NCI-H2029 (cell line): Measurements from ENCODE around the gene ALX4.

Experiments used
- DNase-seq: peaks from one replicate; lab custom pipeline; 2025; lab: John Stamatoyannopoulos, UW

The ALX4 gene

GRCh38 chr11:44267750-44268613 lies 42.0 kb downstream of the ALX4 start:
- DNase-seq, result no peak

GRCh38 chr11:44267006-44267749 lies 42.8 kb downstream of the ALX4 start:
- DNase-seq, result no peak

GRCh38 chr11:44266056-44266780 lies 43.7 kb downstream of the ALX4 start:
- no peak for DNase-seq

- DNase-seq, result no peak
Observed at GRCh38 chr11:44264761-44265160, 45.2 kb downstream of the ALX4 start.

GRCh38 chr11:44264438-44264749 lies 45.5 kb downstream of the ALX4 start:
- DNase-seq, result no peak

- no peak for DNase-seq
Observed at GRCh38 chr11:44263738-44264437, 46.1 kb downstream of the ALX4 start.

GRCh38 chr11:44261800-44262591 lies 47.9 kb downstream of the ALX4 start:
- no peak for DNase-seq

GRCh38 chr11:44260081-44260480 lies 49.9 kb downstream of the ALX4 start:
- no peak for DNase-seq

GRCh38 chr11:44258839-44259420 lies 51.0 kb downstream of the ALX4 start:
- DNase-seq, result no peak

- DNase-seq, result no peak
Observed at GRCh38 chr11:44258190-44258489, 51.8 kb downstream of the ALX4 start.

- no peak for DNase-seq
Observed at GRCh38 chr11:44257338-44258189, 52.4 kb downstream of the ALX4 start.

- peak; percentile 3 for DNase-seq
Observed at GRCh38 chr11:44256673-44257291, 53.2 kb downstream of the ALX4 start.

GRCh38 chr11:44255406-44256071 lies 54.4 kb downstream of the ALX4 start:
- DNase-seq, result no peak

- DNase-seq, result no peak
Observed at GRCh38 chr11:44252999-44253602, 56.8 kb downstream of the ALX4 start.

- no peak for DNase-seq
Observed at GRCh38 chr11:44250421-44250820, 59.5 kb downstream of the ALX4 start.

GRCh38 chr11:44248109-44248508 lies 61.8 kb downstream of the ALX4 start:
- no peak for DNase-seq

- no peak for DNase-seq
Observed at GRCh38 chr11:44247508-44247907, 62.4 kb downstream of the ALX4 start.

- no peak for DNase-seq
Observed at GRCh38 chr11:44246726-44247125, 63.2 kb downstream of the ALX4 start.
